ENCODE results near the gene ZNF652.
"Not testable (repeated sequence)": the region's sequence is repeated elsewhere in the genome, so short reads cannot be mapped to it uniquely, and the experiment has no call there.

Gene ZNF652

GRCh38 chr17:49280061-49280460 lies 82.0 kb downstream of the ZNF652 start:
- Histone ChIP-seq H3K27me3 (ENCODE audit: control insufficient read depth, low read length) (peaks cover 4% of the 10 kb centered on the region), H4K20me1 (ENCODE audit: control insufficient read depth, insufficient read depth, low read depth, low read length) (no peaks in the 10 kb centered on the region), H3K9me3 (ENCODE audit: control insufficient read depth, insufficient read depth, low read length) (no peaks in the 10 kb centered on the region), H3K4me2 (ENCODE audit: low read length) (no peak overlapping the region), H3K4me3 (ENCODE audit: low read length) (no peak overlapping the region), H3K4me1 (ENCODE audit: control insufficient read depth, low read length) (no peaks in the 10 kb centered on the region), H3F3A (ENCODE audit: control insufficient read depth, insufficient read depth) (no peaks in the 10 kb centered on the region), H3K27ac (ENCODE audit: low read depth, low read length) (no peak overlapping the region), H3K36me3 (ENCODE audit: control insufficient read depth, low read length) (no peaks in the 10 kb centered on the region), H3K79me2 (ENCODE audit: control insufficient read depth, low read length) (no peaks in the 10 kb centered on the region), H3K9me2 (replicated peaks; ENCODE audit: control insufficient read depth, low read length) (no peaks in the 10 kb centered on the region)
- no peak for TF ChIP-seq EZH2phosphoT487 (IDR thresholded peaks at IDR 0.05; ENCODE audit: borderline replicate concordance, low read length)
- TF ChIP-seq, protein P1, sequence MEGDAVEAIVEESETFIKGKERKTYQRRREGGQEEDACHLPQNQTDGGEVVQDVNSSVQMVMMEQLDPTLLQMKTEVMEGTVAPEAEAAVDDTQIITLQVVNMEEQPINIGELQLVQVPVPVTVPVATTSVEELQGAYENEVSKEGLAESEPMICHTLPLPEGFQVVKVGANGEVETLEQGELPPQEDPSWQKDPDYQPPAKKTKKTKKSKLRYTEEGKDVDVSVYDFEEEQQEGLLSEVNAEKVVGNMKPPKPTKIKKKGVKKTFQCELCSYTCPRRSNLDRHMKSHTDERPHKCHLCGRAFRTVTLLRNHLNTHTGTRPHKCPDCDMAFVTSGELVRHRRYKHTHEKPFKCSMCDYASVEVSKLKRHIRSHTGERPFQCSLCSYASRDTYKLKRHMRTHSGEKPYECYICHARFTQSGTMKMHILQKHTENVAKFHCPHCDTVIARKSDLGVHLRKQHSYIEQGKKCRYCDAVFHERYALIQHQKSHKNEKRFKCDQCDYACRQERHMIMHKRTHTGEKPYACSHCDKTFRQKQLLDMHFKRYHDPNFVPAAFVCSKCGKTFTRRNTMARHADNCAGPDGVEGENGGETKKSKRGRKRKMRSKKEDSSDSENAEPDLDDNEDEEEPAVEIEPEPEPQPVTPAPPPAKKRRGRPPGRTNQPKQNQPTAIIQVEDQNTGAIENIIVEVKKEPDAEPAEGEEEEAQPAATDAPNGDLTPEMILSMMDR (IDR thresholded peaks at IDR 0.05; ENCODE audit: low read depth, low read length, poor library complexity, severe bottlenecking), result no peak

- H3K9me2 ChIP-seq (replicated peaks; ENCODE audit: control insufficient read depth, low read length), result not testable (repeated sequence)
Observed at GRCh38 chr17:49279263-49280015, 82.6 kb downstream of the ZNF652 start.

GRCh38 chr17:49278076-49278475 lies 84.0 kb downstream of the ZNF652 start:
- no peak overlapping the region for H3K4me2 ChIP-seq (ENCODE audit: low read length)

More at GRCh38 chr17:49279263-49280015, 82.6 kb downstream of the ZNF652 start:
- H3F3A ChIP-seq (ENCODE audit: control insufficient read depth, insufficient read depth); H3K4me3 ChIP-seq (ENCODE audit: low read length); H3K79me2 ChIP-seq (ENCODE audit: control insufficient read depth, low read length); H3K27ac ChIP-seq (ENCODE audit: low read depth, low read length); H3K4me2 ChIP-seq (ENCODE audit: low read length); H3K36me3 ChIP-seq (ENCODE audit: control insufficient read depth, low read length); H3K27me3 ChIP-seq (ENCODE audit: control insufficient read depth, low read length); H3K9me3 ChIP-seq (ENCODE audit: control insufficient read depth, insufficient read depth, low read length); H4K20me1 ChIP-seq (ENCODE audit: control insufficient read depth, insufficient read depth, low read depth, low read length); H3K4me1 ChIP-seq (ENCODE audit: control insufficient read depth, low read length): not testable (repeated sequence)

GRCh38 chr17:49277638-49278037 lies 84.4 kb downstream of the ZNF652 start:
- Histone ChIP-seq H3K9me2 (replicated peaks; ENCODE audit: control insufficient read depth, low read length) (no peaks in the 10 kb centered on the region), H3K9me3 (ENCODE audit: control insufficient read depth, insufficient read depth, low read length) (no peaks in the 10 kb centered on the region), H3K4me1 (ENCODE audit: control insufficient read depth, low read length) (no peaks in the 10 kb centered on the region), H3K27ac (ENCODE audit: low read depth, low read length) (no peak overlapping the region), H3K27me3 (ENCODE audit: control insufficient read depth, low read length) (peaks cover 4% of the 10 kb centered on the region; the same call in 1 of the 2 replicates), H3F3A (ENCODE audit: control insufficient read depth, insufficient read depth) (no peaks in the 10 kb centered on the region), H3K79me2 (ENCODE audit: control insufficient read depth, low read length) (no peaks in the 10 kb centered on the region), H3K4me2 (ENCODE audit: low read length) (no peak overlapping the region), H4K20me1 (ENCODE audit: control insufficient read depth, insufficient read depth, low read depth, low read length) (no peaks in the 10 kb centered on the region), H3K36me3 (ENCODE audit: control insufficient read depth, low read length) (no peaks in the 10 kb centered on the region), H3K4me3 (ENCODE audit: low read length) (no peak overlapping the region)
- TF ChIP-seq, protein P1 (IDR thresholded peaks at IDR 0.05; ENCODE audit: low read depth, low read length, poor library complexity, severe bottlenecking), result no peak
- TF ChIP-seq EZH2phosphoT487 (IDR thresholded peaks at IDR 0.05; ENCODE audit: borderline replicate concordance, low read length), result no peak

More at GRCh38 chr17:49278076-49278475, 84.0 kb downstream of the ZNF652 start:
- Histone ChIP-seq H3K79me2 (ENCODE audit: control insufficient read depth, low read length) (no peaks in the 10 kb centered on the region), H3K27ac (ENCODE audit: low read depth, low read length) (no peak overlapping the region), H3K4me3 (ENCODE audit: low read length) (no peak overlapping the region), H3K36me3 (ENCODE audit: control insufficient read depth, low read length) (no peaks in the 10 kb centered on the region), H3K4me1 (ENCODE audit: control insufficient read depth, low read length) (no peaks in the 10 kb centered on the region), H4K20me1 (ENCODE audit: control insufficient read depth, insufficient read depth, low read depth, low read length) (no peaks in the 10 kb centered on the region), H3K27me3 (ENCODE audit: control insufficient read depth, low read length) (peaks cover 4% of the 10 kb centered on the region), H3K9me2 (replicated peaks; ENCODE audit: control insufficient read depth, low read length) (no peaks in the 10 kb centered on the region), H3K9me3 (ENCODE audit: control insufficient read depth, insufficient read depth, low read length) (no peaks in the 10 kb centered on the region), H3F3A (ENCODE audit: control insufficient read depth, insufficient read depth) (no peaks in the 10 kb centered on the region)
- TF ChIP-seq, protein P1 (IDR thresholded peaks at IDR 0.05; ENCODE audit: low read depth, low read length, poor library complexity, severe bottlenecking), result no peak
- no peak for TF ChIP-seq EZH2phosphoT487 (IDR thresholded peaks at IDR 0.05; ENCODE audit: borderline replicate concordance, low read length)

DNA sequence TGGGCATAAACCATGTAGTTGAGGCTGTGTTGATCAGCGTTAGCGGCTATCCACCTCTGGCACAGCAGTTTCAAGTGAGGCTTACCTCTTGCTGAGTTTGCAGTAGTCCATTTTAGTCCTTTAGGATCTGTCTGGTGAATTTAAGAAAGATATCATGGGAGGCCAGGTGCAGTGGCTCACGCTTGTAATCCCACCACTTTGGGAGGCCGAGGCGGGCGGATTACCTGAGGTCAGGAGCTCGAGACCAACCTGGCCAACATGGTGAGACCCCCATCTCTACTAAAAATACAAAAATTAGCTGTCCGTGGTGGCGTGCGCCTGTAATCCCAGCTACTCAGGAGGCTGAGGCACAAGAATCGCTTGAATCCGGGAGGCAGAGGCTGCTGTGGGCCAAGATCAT lies 86.1 kb downstream of the ZNF652 start:
- not testable (repeated sequence) for H3K4me1 ChIP-seq (ENCODE audit: control insufficient read depth, low read length); H3K9me3 ChIP-seq (ENCODE audit: control insufficient read depth, insufficient read depth, low read length); H3K9me2 ChIP-seq (replicated peaks; ENCODE audit: control insufficient read depth, low read length); H3K27ac ChIP-seq (ENCODE audit: low read depth, low read length); H3K4me3 ChIP-seq (ENCODE audit: low read length); H3F3A ChIP-seq (ENCODE audit: control insufficient read depth, insufficient read depth); H3K36me3 ChIP-seq (ENCODE audit: control insufficient read depth, low read length); H3K27me3 ChIP-seq (ENCODE audit: control insufficient read depth, low read length); H3K79me2 ChIP-seq (ENCODE audit: control insufficient read depth, low read length); H3K4me2 ChIP-seq (ENCODE audit: low read length); H4K20me1 ChIP-seq (ENCODE audit: control insufficient read depth, insufficient read depth, low read depth, low read length)
